ENCODE data around the gene ZNF606.

The ZNF606 gene

DNA sequence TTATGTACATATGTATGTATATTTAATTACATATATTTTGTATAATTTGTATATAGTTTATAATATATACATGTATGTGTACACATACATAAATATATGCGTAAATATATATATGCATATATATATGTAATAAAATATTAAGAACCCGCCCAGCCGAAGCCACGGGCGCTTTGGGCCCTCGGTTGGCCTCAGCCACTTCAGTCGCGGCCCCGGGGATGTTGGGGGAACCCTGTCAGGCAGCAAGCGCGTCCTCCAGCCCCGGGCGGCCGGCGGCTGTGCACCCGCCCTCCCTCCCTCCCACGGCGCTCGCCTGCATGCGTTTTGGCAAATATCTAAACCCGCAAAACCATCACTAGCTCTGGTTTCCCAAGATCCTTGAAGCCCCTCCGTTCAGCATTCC lies 7.9 kb upstream of the ZNF606 start:
- H3K4me3 ChIP-seq (ENCODE audit: low read depth, low read length), result no peak overlapping the region

DNA sequence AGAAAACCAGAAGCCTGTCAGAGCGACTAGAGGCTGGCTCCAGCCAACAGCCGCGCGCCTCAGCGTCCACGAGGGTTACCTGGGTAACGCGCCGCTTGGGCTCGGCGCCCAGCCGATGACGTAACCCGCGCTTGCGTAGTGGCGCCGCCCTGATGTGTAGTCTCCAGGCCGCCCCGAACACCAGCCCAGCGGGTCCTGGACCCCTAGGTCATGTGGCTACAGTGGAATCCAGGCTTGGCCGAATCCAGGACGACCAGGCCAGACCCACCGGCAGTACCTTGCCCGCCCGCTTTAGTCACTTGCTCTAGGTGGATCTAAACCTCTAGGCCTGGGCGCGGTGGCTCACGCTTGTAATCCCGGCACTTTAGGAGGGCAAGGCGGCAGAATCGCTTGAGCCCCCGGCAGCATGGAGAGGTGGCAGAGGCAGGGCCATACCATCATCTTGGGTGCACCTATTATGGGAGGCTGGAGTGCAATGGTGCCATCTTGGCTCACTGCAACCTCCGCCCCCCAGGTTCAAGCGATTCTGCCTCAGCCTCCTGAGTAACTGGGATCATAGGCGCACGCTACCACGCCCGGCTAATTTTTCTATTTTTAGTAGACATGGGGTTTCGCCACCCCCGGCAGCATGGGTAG lies 7.2 kb upstream of the ZNF606 start:
- peak overlapping the region; percentile 44 for H3K4me3 ChIP-seq (ENCODE audit: low read depth, low read length)

DNA sequence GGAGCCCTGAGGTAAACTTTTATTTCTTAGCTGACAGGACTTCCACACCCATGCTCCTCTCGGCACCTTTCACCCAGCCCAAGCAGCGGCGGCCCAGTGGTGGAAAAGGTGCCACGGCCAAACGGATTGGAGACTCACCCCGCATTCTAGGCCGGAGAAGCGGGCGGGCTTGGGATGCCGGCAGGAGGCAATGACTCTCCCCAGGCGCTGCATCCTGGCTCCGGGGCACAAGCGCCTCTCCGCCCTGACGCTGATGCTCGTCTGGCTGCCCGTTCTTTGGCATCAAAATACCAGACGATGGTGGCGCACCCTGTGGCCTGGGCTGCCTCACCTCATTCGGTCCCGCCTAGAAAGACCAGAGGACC lies 6.7 kb upstream of the ZNF606 start:
- peak overlapping the region; percentile 44 for H3K4me3 ChIP-seq (ENCODE audit: low read depth, low read length)

DNA sequence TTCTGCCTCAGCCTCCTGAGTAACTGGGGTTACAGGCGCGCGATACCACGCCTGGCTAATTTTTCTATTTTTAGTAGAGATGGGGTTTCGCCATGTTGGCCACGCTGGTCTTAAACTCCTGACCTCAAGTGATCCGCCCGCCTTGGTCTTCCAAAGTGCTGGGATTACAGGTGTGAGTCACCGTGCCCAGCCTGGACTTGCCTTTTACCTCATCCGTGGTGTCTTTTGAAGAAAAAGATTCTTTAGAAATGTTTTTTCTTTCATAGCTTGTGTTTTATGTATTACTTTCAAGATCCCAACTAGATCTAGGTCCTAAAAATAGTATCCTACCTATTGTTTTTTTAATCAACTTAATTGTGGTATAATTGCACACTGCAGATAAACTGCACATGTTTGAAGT lies 6.3 kb upstream of the ZNF606 start:
- peak overlapping the region; percentile 44 for H3K4me3 ChIP-seq (ENCODE audit: low read depth, low read length)

- no peak overlapping the region for H3K4me3 ChIP-seq (ENCODE audit: low read depth, low read length)
Observed at GRCh38 chr19:58007285-58007684, 4.7 kb upstream of the ZNF606 start.

DNA sequence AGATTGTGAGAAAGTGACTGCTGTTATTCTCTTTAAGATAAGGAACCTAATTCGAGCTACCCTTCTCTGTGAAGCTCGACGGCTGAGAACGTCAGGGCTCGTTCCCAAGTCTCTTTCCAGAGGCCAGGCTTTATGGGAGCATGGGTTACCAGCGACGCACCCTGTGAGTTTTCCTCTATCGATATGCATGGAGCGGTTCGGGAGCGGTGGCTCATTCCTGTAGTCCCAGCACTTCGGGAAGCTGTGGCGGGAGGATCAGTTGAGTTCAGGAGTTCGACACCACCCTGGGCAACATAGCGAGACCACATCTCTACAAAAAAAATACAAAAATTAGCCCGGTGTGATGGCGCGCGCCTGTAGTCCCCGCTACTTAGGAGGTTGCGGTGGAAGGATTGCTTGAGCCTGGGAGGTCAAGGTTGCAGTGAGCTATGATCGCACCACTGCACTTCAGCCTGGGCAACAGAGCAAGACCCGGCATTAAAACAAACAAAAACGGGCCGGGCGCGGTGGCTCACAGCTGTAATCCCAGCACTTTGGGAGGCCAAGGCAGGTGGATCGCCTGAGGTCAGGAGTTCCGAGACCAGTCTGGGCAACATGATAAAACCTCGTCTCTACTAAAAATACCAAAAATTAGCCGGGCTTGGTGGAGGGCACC lies 681 bp upstream of the ZNF606 start:
- H3K4me3 ChIP-seq (ENCODE audit: low read depth, low read length), result peak overlapping the region; percentile 90

DNA sequence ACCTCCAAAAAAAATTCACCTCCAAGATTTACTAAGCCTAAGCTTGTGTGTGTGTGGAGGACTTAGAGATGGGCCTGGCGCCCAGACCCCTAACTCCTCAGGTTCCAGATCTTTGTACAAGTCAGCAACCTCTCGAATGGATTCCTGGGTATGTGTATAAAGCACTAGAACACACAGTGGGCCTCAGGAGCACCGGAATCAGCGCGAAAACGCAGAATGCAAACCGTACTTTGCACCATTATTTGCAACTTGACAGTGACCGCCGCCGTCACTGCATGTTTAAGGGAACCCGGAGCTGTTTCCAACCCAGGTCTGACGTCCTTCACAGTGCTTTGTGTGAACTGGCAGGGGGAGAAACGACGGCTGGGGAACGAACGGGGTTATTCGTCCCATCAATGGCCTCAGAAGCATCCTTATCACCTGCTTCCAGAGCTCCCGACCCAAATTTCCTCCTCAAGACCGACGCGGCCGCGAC lies 688 bp downstream of the ZNF606 start:
- H3K4me3 ChIP-seq (ENCODE audit: low read depth, low read length), result peak overlapping the region; percentile 90

- H3K4me3 ChIP-seq (ENCODE audit: low read depth, low read length), result no peak overlapping the region
Observed at GRCh38 chr19:58000677-58001076, 1.9 kb downstream of the ZNF606 start.

DNA sequence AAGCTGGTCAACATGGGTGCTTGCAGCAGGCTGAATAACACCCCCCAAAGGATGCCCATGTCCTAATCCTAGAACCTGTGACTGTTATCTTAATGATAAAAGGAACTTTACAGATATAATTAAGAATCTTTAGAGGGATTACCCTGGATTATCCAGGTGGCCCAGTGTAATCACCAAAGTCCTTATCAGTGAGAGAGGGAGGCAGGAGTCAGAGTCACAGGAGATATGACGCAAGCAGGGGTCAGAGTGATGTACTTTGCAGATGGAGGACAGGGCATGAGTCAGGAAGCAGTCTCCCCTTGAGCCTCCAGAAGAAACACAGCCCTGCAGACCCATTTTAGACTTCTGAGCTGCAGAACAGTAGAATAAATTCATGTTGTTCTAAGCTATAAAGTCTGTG lies 9.8 kb downstream of the ZNF606 start:
- H3K4me3 ChIP-seq (ENCODE audit: low read depth, low read length), result no peak overlapping the region

DNA sequence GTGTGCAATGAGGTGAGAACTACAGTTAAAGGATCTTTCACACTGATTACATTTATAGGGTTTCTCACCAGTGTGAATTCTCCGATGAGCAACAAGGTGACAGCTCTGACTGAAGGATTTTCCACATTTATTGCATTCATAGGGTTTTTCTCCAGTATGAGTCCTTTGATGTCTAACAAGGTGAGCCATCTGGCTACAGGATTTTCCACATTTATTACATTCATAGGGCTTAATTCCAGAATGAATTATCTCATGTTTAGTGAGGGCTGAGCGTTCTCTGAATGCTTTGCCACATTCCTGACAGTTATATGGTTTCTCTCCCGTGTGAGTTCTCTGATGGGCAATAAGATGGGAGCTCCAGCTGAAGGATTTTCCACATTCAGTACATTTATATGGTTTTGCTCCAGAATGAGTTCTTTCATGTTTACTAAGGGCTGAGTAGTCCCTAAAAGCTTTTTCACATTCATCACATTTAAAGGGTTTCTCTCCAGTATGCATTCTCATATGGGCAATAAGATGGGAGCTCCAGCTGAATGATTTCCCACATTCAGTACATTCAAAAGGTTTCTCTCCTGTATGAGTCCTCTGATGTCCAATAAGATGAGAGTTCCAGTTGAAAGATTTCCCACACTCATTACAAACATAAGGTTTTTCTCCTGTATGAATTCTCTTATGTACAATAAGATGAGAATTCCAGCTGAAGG lies 23.9 kb downstream of the ZNF606 start:
- no peak overlapping the region for H3K4me3 ChIP-seq (ENCODE audit: low read depth, low read length)

GRCh38 chr19:57974434-57974833 lies 28.2 kb downstream of the ZNF606 start, which contains the start of gene C19orf18:
TSS of gene C19orf18 (minus strand) at chr19:57974534. CDS start at chr19:57974432, 102 bp downstream.
- no peak within 1 kb of the TSS for H3K4me3 ChIP-seq (ENCODE audit: low read depth, low read length)

DNA sequence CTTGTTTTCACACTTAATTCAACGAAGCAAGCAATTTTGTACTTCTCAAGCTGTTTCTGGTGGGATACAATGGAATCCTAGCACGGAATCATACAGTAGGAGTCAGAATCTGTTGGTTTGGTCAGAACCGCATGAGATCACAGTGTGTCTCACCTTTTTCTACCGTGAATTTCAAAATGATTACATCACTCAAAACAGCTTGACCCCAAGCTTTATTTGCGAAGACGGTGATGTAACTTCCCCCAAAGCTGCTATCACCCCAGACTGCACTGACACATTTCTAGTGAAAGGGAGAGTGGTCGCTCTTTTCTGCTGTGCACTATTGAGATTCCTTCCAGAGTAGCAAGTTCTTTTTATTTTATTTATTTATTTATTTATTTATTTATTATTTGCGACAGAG lies 37.9 kb downstream of the ZNF606 start:
- H3K4me3 ChIP-seq (ENCODE audit: low read depth, low read length), result no peak overlapping the region

- no peak overlapping the region for H3K4me3 ChIP-seq (ENCODE audit: low read depth, low read length)
Observed at GRCh38 chr19:57961785-57962184, 40.8 kb downstream of the ZNF606 start.

GRCh38 chr19:57954996-57955395 lies 47.6 kb downstream of the ZNF606 start:
- H3K4me3 ChIP-seq (ENCODE audit: low read depth, low read length), result no peak overlapping the region

GRCh38 chr19:57949702-57950101 lies 52.9 kb downstream of the ZNF606 start:
- H3K4me3 ChIP-seq (ENCODE audit: low read depth, low read length), result no peak overlapping the region

GRCh38 chr19:57949296-57949695 lies 53.3 kb downstream of the ZNF606 start:
- H3K4me3 ChIP-seq (ENCODE audit: low read depth, low read length), result no peak overlapping the region

DNA sequence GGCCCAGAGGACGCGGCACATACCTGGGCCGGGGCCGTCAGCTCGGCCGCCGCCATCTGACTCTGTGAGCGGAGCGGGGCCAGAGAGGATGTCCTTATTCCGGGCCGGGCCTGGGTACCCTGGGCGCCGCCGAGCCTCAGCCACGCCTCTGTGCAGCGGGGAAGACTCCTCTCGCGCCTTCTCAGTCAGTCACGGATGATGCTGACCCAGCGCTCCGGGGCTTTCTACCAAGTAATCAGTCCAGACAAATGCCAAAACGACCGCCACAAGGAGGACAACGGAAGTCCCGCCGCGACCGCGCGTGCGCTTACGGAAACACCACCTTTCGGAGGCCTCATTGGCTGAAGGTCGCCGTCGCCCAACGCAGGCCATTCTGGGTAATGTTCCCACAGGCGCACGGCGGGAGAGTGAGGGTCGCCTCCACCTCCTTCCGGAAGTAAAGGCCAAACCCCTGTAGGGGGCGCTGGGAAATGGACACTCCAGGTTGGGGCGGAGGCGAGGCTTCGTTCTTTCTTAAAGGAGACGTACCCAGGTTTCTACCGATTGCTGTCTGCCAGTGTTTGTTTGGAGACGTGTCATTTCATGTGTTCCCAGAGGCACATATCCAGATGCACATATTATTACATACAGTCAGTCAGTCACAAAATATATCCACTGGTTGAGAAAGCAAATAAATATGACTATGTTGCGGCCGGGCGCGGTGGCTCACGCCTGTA lies 55.0 kb downstream of the ZNF606 start, which contains the start of gene ZNF256:
Gene ZNF256 (minus strand): TSS at position 288 of the 716 bp plus-strand sequence. CDS start 232 bp downstream, at position 56.
- peak within 1 kb of the TSS; percentile 96 for H3K4me3 ChIP-seq (ENCODE audit: low read depth, low read length)

GRCh38 chr19:57947088-57947418 lies 55.6 kb downstream of the ZNF606 start:
- peak overlapping the region; percentile 96 for H3K4me3 ChIP-seq (ENCODE audit: low read depth, low read length)

DNA sequence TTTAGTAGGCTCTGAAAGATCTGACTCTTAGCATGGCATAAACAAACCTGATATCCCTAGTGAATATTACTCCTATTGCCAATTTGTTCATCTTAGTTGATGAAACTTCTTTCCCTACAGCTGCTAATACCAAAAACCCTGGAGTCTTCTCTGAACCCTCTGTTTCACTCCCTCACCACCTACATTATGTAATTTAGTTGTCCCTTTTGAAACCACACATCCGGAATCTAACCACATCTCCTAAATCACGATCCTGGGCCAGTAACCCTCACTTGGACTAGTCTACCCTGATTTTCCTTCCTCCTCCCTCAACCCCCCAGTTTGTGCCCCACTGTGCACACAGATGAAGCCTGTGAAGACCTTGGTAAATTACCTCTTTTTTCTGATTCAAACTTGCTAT lies 56.3 kb downstream of the ZNF606 start:
- H3K4me3 ChIP-seq (ENCODE audit: low read depth, low read length), result peak overlapping the region; percentile 96

DNA sequence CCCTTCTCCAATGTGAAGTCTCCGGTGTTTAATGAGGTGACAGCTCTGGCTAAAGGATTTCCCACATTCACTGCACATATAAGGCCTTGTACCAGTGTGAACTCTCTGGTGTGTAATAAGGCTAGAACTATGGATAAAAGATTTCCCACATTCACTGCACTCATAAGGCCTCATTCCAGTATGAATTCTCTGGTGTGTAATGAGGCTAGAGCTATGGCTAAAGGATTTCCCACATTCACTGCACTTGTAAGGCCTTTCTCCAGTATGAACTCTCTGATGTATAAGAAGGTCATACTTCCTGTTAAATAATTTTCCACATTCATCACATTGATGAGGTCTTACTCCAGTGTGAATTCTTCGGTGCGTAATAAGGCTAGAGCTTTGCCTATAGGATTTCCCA lies 61.0 kb downstream of the ZNF606 start:
- no peak overlapping the region for H3K4me3 ChIP-seq (ENCODE audit: low read depth, low read length)

DNA sequence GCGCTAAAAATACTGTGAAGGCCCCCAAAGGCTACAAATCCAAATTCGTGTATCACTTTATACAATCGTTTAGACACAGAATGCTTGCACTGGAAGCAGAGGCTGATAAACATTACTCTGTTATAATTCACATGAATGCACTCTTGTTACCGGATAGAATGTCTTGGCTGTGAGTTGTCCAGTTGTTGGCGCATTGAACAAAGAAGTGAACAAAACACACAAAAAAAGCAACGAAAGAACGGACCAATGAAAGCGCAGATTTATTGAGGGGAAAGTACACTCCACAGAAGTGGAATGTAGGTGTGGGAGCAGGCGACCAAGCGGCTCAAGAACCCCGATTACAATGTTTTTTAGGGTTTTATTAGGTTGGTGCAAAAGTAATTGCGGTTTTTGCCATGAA lies 66.9 kb downstream of the ZNF606 start:
- H3K4me3 ChIP-seq (ENCODE audit: low read depth, low read length), result no peak overlapping the region

Measured in iPS-11a (cell line).